Prostate gland (tissue), 2 donors: Measurements from ENCODE around the gene RNF217. TPM values are rescaled to one million over a fixed set of nuclear protein-coding genes. Genes with fewer than 3 reads are reported as not detected.

Experiments
- DNase-seq: peaks from one replicate; pipeline ENCODE4 v3.0.0-alpha.2; 2019; ENCODE audit warnings: low spot score
- H3K27ac ChIP-seq, 2 donors: fragments of 200-600 bp; sonication (generic); 2 replicates each; pipeline ENCODE4 v1.5.1; 2017 to 2019
- H3K27me3 ChIP-seq: fragments of 200-600 bp; sonication (generic); replicated peaks from 2 replicates; pipeline ENCODE4 v1.5.1; 2019; ENCODE audit not compliant: insufficient read depth
- H3K36me3 ChIP-seq, 2 donors: fragments of 200-600 bp; sonication (generic); 1 replicate in 1 of 2; 2 replicates in 1 of 2; pipeline versions ENCODE4 v1.5.1 to v1.8.1; 2017 to 2019
- H3K4me1 ChIP-seq: fragments of 200-600 bp; sonication (generic); replicated peaks from 2 replicates; pipeline ENCODE4 v1.5.1; 2019
- H3K4me3 ChIP-seq, 2 donors: fragments of 200-600 bp; sonication (generic); 2 replicates each; pipeline ENCODE4 v1.5.1; 2017 to 2019
- H3K9me3 ChIP-seq: fragments of 200-600 bp; sonication (generic); 2 replicates; pipeline ENCODE4 v1.5.1; 2017
- POLR2A ChIP-seq: fragments of 450-650 bp; IDR thresholded peaks from one replicate; pipeline ENCODE4 v1.6.1; 2016; ENCODE audit warnings: antibody characterized with exemption, mild to moderate bottlenecking
- POLR2AphosphoS5 ChIP-seq: sonication (generic); formaldehyde crosslinking; IDR thresholded peaks from one replicate; pipeline ENCODE4 v1.6.1; 2017; ENCODE audit warnings: antibody characterized with exemption
- whole genome bisulfite sequencing: methylation state at CpG from one replicate; pipeline ENCODE4 v1.1.5; 2018; 5-methylcytosine and 5-hydroxymethylcytosine counted together
- intact Hi-C: fragments of 100-400 bp; cut with DNase I; formaldehyde crosslinking; loops from one replicate; pipeline ENCODE4 v1.14.2; 2022
- total RNA-seq, 2 donors: library from RNA; depleted of rRNA; stranded (reverse); fragments of >200 nt; gene quantifications; one replicate each; pipeline ENCODE4 v1.1.0, GENCODE V29; 2016
- TF ChIP-seq, protein P1 (sequence below), 4 experiments: fragments of 200-600 bp in 2 of 4; fragments of 450-650 bp in 2 of 4; sonication (generic) in 2 of 4; IDR thresholded peaks; 1 replicate in 3 of 4; 2 replicates in 1 of 4; pipeline ENCODE4 v1.5.1; 2016 to 2019; ENCODE audit warnings: antibody characterized with exemption in 4 of 4, mild to moderate bottlenecking in 2 of 4, moderate library complexity in 2 of 4

RNF217 gene
- total RNA-seq, 2 donors from 2014 or later = 12.1 to 24.3 TPM

- DNase-seq = no peak
- Histone ChIP-seq H3K9me3 (no peaks in the 10 kb centered on the region), H3K4me3 (no peak overlapping the region), H3K36me3 (no peaks in the 10 kb centered on the region), H3K27ac (no peak overlapping the region), H3K27me3 (no peaks in the 10 kb centered on the region), H3K4me1 (no peaks in the 10 kb centered on the region)
- 76% methylated on average over 4 of the region's 4 CpGs for WGBS
- intact Hi-C loops = no loop called here
- TF ChIP-seq POLR2AphosphoS5 = no peak
- TF ChIP-seq, protein P1, sequence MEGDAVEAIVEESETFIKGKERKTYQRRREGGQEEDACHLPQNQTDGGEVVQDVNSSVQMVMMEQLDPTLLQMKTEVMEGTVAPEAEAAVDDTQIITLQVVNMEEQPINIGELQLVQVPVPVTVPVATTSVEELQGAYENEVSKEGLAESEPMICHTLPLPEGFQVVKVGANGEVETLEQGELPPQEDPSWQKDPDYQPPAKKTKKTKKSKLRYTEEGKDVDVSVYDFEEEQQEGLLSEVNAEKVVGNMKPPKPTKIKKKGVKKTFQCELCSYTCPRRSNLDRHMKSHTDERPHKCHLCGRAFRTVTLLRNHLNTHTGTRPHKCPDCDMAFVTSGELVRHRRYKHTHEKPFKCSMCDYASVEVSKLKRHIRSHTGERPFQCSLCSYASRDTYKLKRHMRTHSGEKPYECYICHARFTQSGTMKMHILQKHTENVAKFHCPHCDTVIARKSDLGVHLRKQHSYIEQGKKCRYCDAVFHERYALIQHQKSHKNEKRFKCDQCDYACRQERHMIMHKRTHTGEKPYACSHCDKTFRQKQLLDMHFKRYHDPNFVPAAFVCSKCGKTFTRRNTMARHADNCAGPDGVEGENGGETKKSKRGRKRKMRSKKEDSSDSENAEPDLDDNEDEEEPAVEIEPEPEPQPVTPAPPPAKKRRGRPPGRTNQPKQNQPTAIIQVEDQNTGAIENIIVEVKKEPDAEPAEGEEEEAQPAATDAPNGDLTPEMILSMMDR (IDR thresholded peaks at IDR 0.05) = no peak
- TF ChIP-seq POLR2A = no peak
Measured at GRCh38 chr6:125129354-125129753, 167.1 kb downstream of the RNF217 start.

GRCh38 chr6:125132058-125132457, 169.8 kb downstream of the RNF217 start:
- H3K27ac ChIP-seq = no peak overlapping the region
- 83% methylated on average over 1 of the region's 1 CpG for WGBS
- intact Hi-C loops = no loop called here
- no peaks in the 10 kb centered on the region for H3K36me3 ChIP-seq
- no peak overlapping the region for H3K4me3 ChIP-seq
- TF ChIP-seq, protein P1 (IDR thresholded peaks at IDR 0.05) = no peak
- TF ChIP-seq POLR2A = no peak
- TF ChIP-seq POLR2AphosphoS5 = no peak
- no peaks in the 10 kb centered on the region for H3K9me3 ChIP-seq
- no peaks in the 10 kb centered on the region for H3K27me3 ChIP-seq
- H3K4me1 ChIP-seq = no peaks in the 10 kb centered on the region
- no peak for DNase-seq

DNA sequence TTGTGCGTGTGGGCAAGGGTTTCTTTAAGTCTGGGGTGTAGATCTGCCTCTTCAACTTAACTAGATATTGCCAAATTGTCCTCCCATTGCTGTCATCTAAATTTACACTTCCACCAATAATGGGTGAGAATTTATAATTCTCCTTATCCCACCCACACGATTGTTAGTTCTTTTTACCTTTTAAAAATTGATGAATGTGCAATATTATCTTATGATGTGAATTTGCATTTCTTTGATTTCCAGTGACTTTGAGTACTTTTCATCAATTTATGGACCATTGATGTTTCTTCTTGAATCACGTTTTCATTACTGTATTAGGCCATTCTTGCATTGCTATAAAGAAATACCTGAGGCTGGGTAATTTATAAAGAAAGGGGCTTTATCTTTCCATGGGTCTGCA, 174.1 kb downstream of the RNF217 start:
- no peak overlapping the region for H3K27ac ChIP-seq
- intact Hi-C loops = no loop called here
- H3K4me3 ChIP-seq = no peak overlapping the region
- no peaks in the 10 kb centered on the region for H3K9me3 ChIP-seq
- TF ChIP-seq, protein P1 (IDR thresholded peaks at IDR 0.05) = no peak
- TF ChIP-seq POLR2AphosphoS5 = no peak
- no peak for TF ChIP-seq POLR2A
- DNase-seq = no peak
- 84% methylated on average over 3 of the region's 3 CpGs for WGBS
- no peaks in the 10 kb centered on the region for H3K4me1 ChIP-seq
- H3K27me3 ChIP-seq = no peaks in the 10 kb centered on the region
- H3K36me3 ChIP-seq = no peaks in the 10 kb centered on the region

- WGBS = 92% methylated on average over 2 of the region's 2 CpGs
- DNase-seq = no peak
- H3K4me1 ChIP-seq = no peaks in the 10 kb centered on the region
- no peaks in the 10 kb centered on the region for H3K36me3 ChIP-seq
- H3K27me3 ChIP-seq = no peaks in the 10 kb centered on the region
- TF ChIP-seq, protein P1 (IDR thresholded peaks at IDR 0.05) = no peak
- TF ChIP-seq POLR2A = no peak
- no peak for TF ChIP-seq POLR2AphosphoS5
- H3K9me3 ChIP-seq = no peaks in the 10 kb centered on the region
- intact Hi-C loops = no loop called here
- no peak overlapping the region for H3K27ac ChIP-seq
- no peak overlapping the region for H3K4me3 ChIP-seq
Measured at GRCh38 chr6:125138083-125138482, 175.8 kb downstream of the RNF217 start.

DNA sequence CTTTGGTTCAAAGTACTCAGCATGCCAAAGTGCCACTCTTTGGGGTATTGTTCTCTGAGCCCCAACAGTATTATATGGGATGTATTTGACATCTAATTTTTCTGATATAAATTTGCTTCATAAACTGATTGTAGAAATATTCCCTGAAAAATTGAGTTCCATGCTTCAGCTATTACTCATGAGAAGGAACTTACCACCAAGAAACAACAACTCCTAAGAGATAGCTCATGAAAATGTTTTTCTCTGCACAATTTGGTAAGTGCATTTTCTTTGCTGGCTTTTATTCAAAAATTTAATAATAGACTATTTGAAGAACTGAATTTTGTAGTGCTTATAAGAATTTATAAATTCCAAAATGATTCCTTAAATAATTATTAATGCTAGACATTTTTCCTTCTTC, 178.6 kb downstream of the RNF217 start:
- no peak overlapping the region for H3K4me3 ChIP-seq
- no peaks in the 10 kb centered on the region for H3K36me3 ChIP-seq
- no peaks in the 10 kb centered on the region for H3K27me3 ChIP-seq
- no peak overlapping the region for H3K27ac ChIP-seq
- no peaks in the 10 kb centered on the region for H3K4me1 ChIP-seq
- intact Hi-C loops = no loop called here
- DNase-seq = no peak
- no peaks in the 10 kb centered on the region for H3K9me3 ChIP-seq
- TF ChIP-seq POLR2A (no peak), POLR2AphosphoS5 (no peak)
- TF ChIP-seq, protein P1 (IDR thresholded peaks at IDR 0.05) = no peak

Other genes starting within 250 kb of the RNF217 start
- 100 to 1,000 TPM in 1 of 2 donors, 10 to 100 TPM in 1; 63.9 to 105 TPM for gene TPD52L1, start 191.3 kb downstream of the RNF217 start, total RNA-seq